Retinal pigment epithelial cell (primary cell): Measurements from ENCODE around the gene ATG5.

Source experiments
- DNase-seq: peaks from one replicate; pipeline ENCODE4 v3.0.0-alpha.2; 2010; ENCODE audit warnings: low read depth
- H3K4me3 ChIP-seq: 2 replicates; pipeline ENCODE4 v1.5.1; 2011; ENCODE audit warnings: mild to moderate bottlenecking, low read length, control low read depth, moderate library complexity
- CTCF ChIP-seq: conservative IDR thresholded peaks from 2 replicates; pipeline ENCODE4 v1.5.1; 2011; ENCODE audit warnings: low read depth, low read length, control low read depth, inconsistent platforms

The ATG5 gene

GRCh38 chr6:106141441-106142237 lies 183.9 kb downstream of the ATG5 start:
- no peak for TF ChIP-seq CTCF
- DNase-seq = no peak
- H3K4me3 ChIP-seq = no peak overlapping the region

- no peak for TF ChIP-seq CTCF
- DNase-seq = no peak
- no peak overlapping the region for H3K4me3 ChIP-seq
Measured at GRCh38 chr6:106138151-106138550, 187.4 kb downstream of the ATG5 start.

- no peak for DNase-seq
- no peak for TF ChIP-seq CTCF
- no peak overlapping the region for H3K4me3 ChIP-seq
Measured at GRCh38 chr6:106136845-106137244, 188.7 kb downstream of the ATG5 start.

GRCh38 chr6:106135911-106136571 lies 189.5 kb downstream of the ATG5 start:
- TF ChIP-seq CTCF = no peak

GRCh38 chr6:106134906-106135634 lies 190.5 kb downstream of the ATG5 start:
- DNase-seq = no peak
- no peak overlapping the region for H3K4me3 ChIP-seq
- TF ChIP-seq CTCF = no peak

More at GRCh38 chr6:106135911-106136571, 189.5 kb downstream of the ATG5 start:
- no peak overlapping the region for H3K4me3 ChIP-seq
- no peak for DNase-seq
